Transverse colon (tissue), 4 donors: ENCODE results near the gene GNAI1. TPM values are rescaled to one million over a fixed set of nuclear protein-coding genes. Genes with fewer than 3 reads are reported as not detected.
A peak's percentile ranks its signal among the peaks of the same experiment; 100 is the strongest.

Source experiments
- DNase-seq: peaks from one replicate; pipeline ENCODE4 v3.0.0-alpha.2; 2019
- H3K27ac ChIP-seq, 4 donors: fragments of 200-600 bp; sonication (generic); 2 replicates each; pipeline ENCODE4 v1.5.1; 2016 to 2018; ENCODE audit warnings: inconsistent platforms in 4 of 4
- H3K27me3 ChIP-seq: fragments of 200-600 bp; sonication (generic); 2 replicates; pipeline ENCODE4 v1.5.1; 2017; ENCODE audit warnings: inconsistent platforms
- H3K36me3 ChIP-seq, 4 donors: fragments of 200-600 bp; sonication (generic); 2 replicates each; pipeline ENCODE4 v1.5.1; 2017 to 2019; ENCODE audit warnings: inconsistent platforms in 4 of 4
- H3K4me1 ChIP-seq, 4 donors: fragments of 200-600 bp; sonication (generic); 2 replicates each; pipeline ENCODE4 v1.5.1; 2017 to 2020; ENCODE audit warnings: inconsistent platforms in 4 of 4
- H3K4me3 ChIP-seq, 4 donors: fragments of 200-600 bp; sonication (generic); 1 replicate in 1 of 4; 2 replicates in 3 of 4; pipeline versions ENCODE4 v1.5.1 to v1.6.1; 2017 to 2019; ENCODE audit warnings: inconsistent platforms in 4 of 4
- H3K9me3 ChIP-seq, 2 donors: fragments of 200-600 bp; sonication (generic); 2 replicates each; pipeline ENCODE4 v1.5.1; 2017 to 2019; ENCODE audit warnings: inconsistent platforms in 2 of 2
- CTCF ChIP-seq, 5 experiments: fragments of 200-600 bp in 3 of 5; fragments of 450-650 bp in 2 of 5; sonication (generic) in 3 of 5; IDR thresholded peaks; 1 replicate in 2 of 5; 2 replicates in 3 of 5; pipeline ENCODE4 v1.5.1; 2016 to 2017; ENCODE audit warnings: antibody characterized with exemption in 5 of 5, inconsistent platforms in 3 of 5, mild to moderate bottlenecking in 2 of 5, moderate library complexity in 1 of 5
- EP300 ChIP-seq: sonication (generic); formaldehyde crosslinking; IDR thresholded peaks from one replicate; pipeline ENCODE4 v1.6.1; 2017; ENCODE audit warnings: antibody characterized with exemption, low read depth
- POLR2A ChIP-seq: fragments of 450-650 bp; IDR thresholded peaks from one replicate; pipeline ENCODE4 v1.6.1; 2016; ENCODE audit warnings: antibody characterized with exemption, mild to moderate bottlenecking, moderate library complexity
- POLR2AphosphoS5 ChIP-seq, 3 donors: sonication (generic); formaldehyde crosslinking; IDR thresholded peaks; one replicate each; pipeline ENCODE4 v1.6.1; 2016; ENCODE audit warnings: antibody characterized with exemption in 3 of 3
- WGBS, 2 donors: methylation state at CpG; one replicate each; pipeline ENCODE4 v1.1.5; 2018; ENCODE audit warnings: low coverage in 1 of 2; 5-methylcytosine and 5-hydroxymethylcytosine counted together
- in situ Hi-C, 4 donors: fragments of 200-750 bp; cut with MboI; loops; one replicate each; pipeline versions ENCODE4 v1.15.0 to v1.15.1; 2017; ENCODE audit warnings: low sequenced_read_pairs in 3 of 4, low pct_ligation_motif_present in 1 of 4, low pct_unique_long_range_greater_than_20kb in 1 of 4
- intact Hi-C: fragments of 100-400 bp; cut with DNase I; formaldehyde crosslinking; loops from one replicate; pipeline ENCODE4 v1.15.1; 2023; ENCODE audit warnings: low total_unique reads
- total RNA-seq, 4 donors: library from RNA; depleted of rRNA; stranded (reverse); fragments of >200 nt; gene quantifications; one replicate each; pipeline ENCODE4 v1.1.0, GENCODE V29; 2016

Gene GNAI1
- 10 to 100 TPM in 3 of 4 donors, 1 to 10 TPM in 1; 3.0 to 46.0 (median 37.4) TPM for total RNA-seq

- WGBS, 2 donors, result 15% methylated on average over 11 of the region's 92 CpGs; no CpG with 5 or more reads in 1 of the 2 donors
These were observed at the start of gene GNAI1 for GRCh38 chr7:80134536-80135308. Gene GNAI1, plus strand, starts transcription at chr7:80134831. Its CDS starts 330 bp downstream, at chr7:80135161.

GRCh38 chr7:80087051-80087770, 47.4 kb upstream of the GNAI1 start:
- intact Hi-C loops (no loop called here), in situ Hi-C loops (loop anchor here in 3 of 4 donors (25.0 kb wide), 1 partner anchor 300 kb away; no protein-coding TSS in a partner anchor)
- no peak for TF ChIP-seq POLR2A
- no peak for TF ChIP-seq CTCF (IDR thresholded peaks at IDR 0.05)
- no peak for TF ChIP-seq EP300
- no peak for TF ChIP-seq POLR2AphosphoS5 (IDR thresholded peaks at IDR 0.05)
- no peak for DNase-seq
- no peaks in the 10 kb centered on the region for H3K36me3 ChIP-seq
- peaks cover 0 to 13% (median 0%) of the 10 kb centered on the region in 4 donors for H3K4me1 ChIP-seq
- no peaks in the 10 kb centered on the region for H3K27me3 ChIP-seq
- 66 to 71% methylated on average over 5 to 11 of the region's 11 CpGs for WGBS, 2 donors
- H3K27ac ChIP-seq, result peak overlapping the region; percentile 6 to 52 (median 32)
- no peaks in the 10 kb centered on the region for H3K9me3 ChIP-seq
- H3K4me3 ChIP-seq, result no peak overlapping the region

More at GRCh38 chr7:80134536-80135308, at the start of gene GNAI1:
- intact Hi-C loops (loop anchor here (10.0 kb wide), 1 partner anchor 260 kb away; no protein-coding TSS in a partner anchor), in situ Hi-C loops (loop anchor here in 1 of 4 donors (10.0 kb wide), 1 partner anchor 260 kb away; no protein-coding TSS in a partner anchor)
- H3K27me3 ChIP-seq, result no peaks in the 10 kb centered on the region
- H3K4me3 ChIP-seq, result peak within 1 kb of the TSS; percentile 79 to 98 (median 87)
- H3K36me3 ChIP-seq, result no peaks in the 10 kb centered on the region
- H3K9me3 ChIP-seq, result no peaks in the 10 kb centered on the region
- peak within 1 kb of the TSS; percentile 88 to 97 (median 94) for H3K27ac ChIP-seq
- TF ChIP-seq POLR2A, result peak; percentile 56
- TF ChIP-seq EP300, result no peak
- TF ChIP-seq POLR2AphosphoS5 (IDR thresholded peaks at IDR 0.05), result peak in 2 of 3 donors; percentile 38 to 53
- peak in 3 of 5 experiments; percentile 27 to 31 (median 30) for TF ChIP-seq CTCF (IDR thresholded peaks at IDR 0.05)
- H3K4me1 ChIP-seq, result peaks cover 6 to 49% (median 21%) of the 10 kb centered on the region in 4 donors
- DNase-seq, result peak; percentile 62

- intact Hi-C loops, result no loop called here
- 50 to 61% methylated on average over 1 of the region's 1 CpG for WGBS, 2 donors
- H3K27me3 ChIP-seq, result no peaks in the 10 kb centered on the region
- no peak overlapping the region for H3K4me3 ChIP-seq
- H3K27ac ChIP-seq, result peak overlapping the region; percentile 6 to 52 (median 32)
- DNase-seq, result no peak
- no peaks in the 10 kb centered on the region for H3K36me3 ChIP-seq
- no peak for TF ChIP-seq POLR2AphosphoS5 (IDR thresholded peaks at IDR 0.05)
- TF ChIP-seq POLR2A, result no peak
- no peak for TF ChIP-seq EP300
- no peak for TF ChIP-seq CTCF (IDR thresholded peaks at IDR 0.05)
- in situ Hi-C loops, result loop anchor here in 3 of 4 donors (25.0 kb wide), 1 partner anchor 300 kb away; no protein-coding TSS in a partner anchor
- H3K9me3 ChIP-seq, result no peaks in the 10 kb centered on the region
- H3K4me1 ChIP-seq, result peaks cover 0 to 13% (median 0%) of the 10 kb centered on the region in 4 donors
These were observed 46.9 kb upstream of the GNAI1 start for GRCh38 chr7:80087771-80088170.

- H3K36me3 ChIP-seq, result no peaks in the 10 kb centered on the region
- no peaks in the 10 kb centered on the region for H3K9me3 ChIP-seq
- no peak overlapping the region for H3K27ac ChIP-seq
- no peak for DNase-seq
- WGBS, 2 donors, result 51% methylated on average over 2 of the region's 2 CpGs
- H3K4me1 ChIP-seq, result peaks cover 0 to 13% (median 0%) of the 10 kb centered on the region in 4 donors
- intact Hi-C loops (no loop called here), in situ Hi-C loops (loop anchor here in 3 of 4 donors (25.0 kb wide), 1 partner anchor 299 kb away; no protein-coding TSS in a partner anchor)
- TF ChIP-seq CTCF (IDR thresholded peaks at IDR 0.05) (no peak), POLR2AphosphoS5 (IDR thresholded peaks at IDR 0.05) (no peak), POLR2A (no peak), EP300 (no peak)
- H3K27me3 ChIP-seq, result no peaks in the 10 kb centered on the region
- no peak overlapping the region for H3K4me3 ChIP-seq
These were observed 45.9 kb upstream of the GNAI1 start for GRCh38 chr7:80088705-80089104.
